Measurements from ENCODE around the gene TBCA.

GRCh38 chr5:77641397-77641943 is 134.7 kb downstream of the TBCA start:
- no peak for TF ChIP-seq CTCF (IDR thresholded peaks at IDR 0.05)
- TF ChIP-seq POLR2A (IDR thresholded peaks at IDR 0.05), result no peak
